ENCODE measurements around the gene OTULIN. TPM values are rescaled to one million over a fixed set of nuclear protein-coding genes. Genes with fewer than 3 reads are reported as not detected.

The OTULIN gene
- total RNA-seq, 4 donors from 2014 or later = 44.8 to 155 (median 62.5) TPM

DNA sequence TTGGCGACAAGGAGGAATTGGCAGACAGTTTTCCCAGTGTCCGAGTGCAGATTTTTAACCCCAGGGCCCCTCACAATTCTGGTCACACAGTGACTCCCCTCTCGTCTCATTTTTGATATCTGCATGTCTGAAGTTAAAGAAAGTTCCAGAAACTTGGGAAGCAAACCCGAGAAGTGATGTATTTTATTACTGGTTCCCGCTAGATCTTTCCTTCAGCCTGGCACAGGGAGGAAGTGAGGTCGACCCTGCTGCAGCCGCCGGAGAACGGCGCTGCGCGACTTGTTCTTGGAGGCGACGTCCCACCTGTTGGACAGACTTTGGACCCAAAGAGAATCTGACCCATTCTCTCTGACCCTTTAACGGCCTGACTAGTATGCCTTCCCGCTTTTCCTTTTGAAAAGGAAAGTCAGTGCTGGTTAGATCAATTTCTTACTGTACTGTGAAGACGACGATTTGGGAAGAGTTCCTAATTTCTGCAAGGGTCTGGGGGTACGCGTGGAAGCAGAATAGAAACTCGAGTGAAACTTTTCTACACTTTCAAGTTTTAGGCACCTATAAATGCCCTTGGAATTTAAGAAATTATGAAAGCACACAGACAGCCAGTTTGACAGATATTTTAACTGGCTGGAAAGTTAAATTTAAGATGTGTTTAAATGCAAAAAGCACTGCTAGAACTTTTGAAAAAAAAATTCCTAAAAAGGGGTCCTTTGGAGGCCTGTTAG, 744 bp downstream of the OTULIN start:
- no peak for TF ChIP-seq EP300 (IDR thresholded peaks at IDR 0.05)
- Histone ChIP-seq H3K27me3 (no peaks in the 10 kb centered on the region), H3K27ac (peak overlapping the region; percentile 97), H3K4me1 (peaks cover 67% of the 10 kb centered on the region), H3K36me3 (no peaks in the 10 kb centered on the region), H3K4me3 (peak overlapping the region; percentile 87), H3K9me3 (no peaks in the 10 kb centered on the region)
- WGBS = under 1% methylated on average over 21 of the region's 21 CpGs
- no peak for DNase-seq (ENCODE audit: low spot score in 2 of 2)

DNA sequence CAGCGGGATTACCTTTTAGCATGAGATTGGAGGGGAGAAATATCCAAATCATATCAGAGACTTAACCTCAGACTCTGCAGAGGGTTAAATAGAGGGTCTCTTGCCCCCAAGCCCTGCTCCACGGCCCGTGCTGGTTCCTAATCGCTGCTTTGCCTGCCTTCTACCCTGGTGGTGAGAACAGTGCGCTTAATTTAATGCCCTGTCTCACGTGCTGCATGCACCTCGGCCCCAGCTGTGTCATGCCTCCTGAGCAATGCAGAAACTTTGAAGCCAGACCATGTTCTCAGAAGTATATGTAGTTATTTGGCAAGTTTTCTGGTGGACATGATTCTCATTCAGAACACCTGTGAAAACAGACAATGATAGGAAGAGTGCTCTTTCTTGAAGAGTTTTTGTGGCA, 1.4 kb downstream of the OTULIN start:
- Histone ChIP-seq H3K4me1 (peaks cover 69% of the 10 kb centered on the region), H3K4me3 (peak overlapping the region; percentile 87), H3K27me3 (no peaks in the 10 kb centered on the region), H3K9me3 (no peaks in the 10 kb centered on the region), H3K27ac (peak overlapping the region; percentile 45), H3K36me3 (no peaks in the 10 kb centered on the region)
- TF ChIP-seq POLR2A (IDR thresholded peaks at IDR 0.05) = no peak
- TF ChIP-seq, protein P1, sequence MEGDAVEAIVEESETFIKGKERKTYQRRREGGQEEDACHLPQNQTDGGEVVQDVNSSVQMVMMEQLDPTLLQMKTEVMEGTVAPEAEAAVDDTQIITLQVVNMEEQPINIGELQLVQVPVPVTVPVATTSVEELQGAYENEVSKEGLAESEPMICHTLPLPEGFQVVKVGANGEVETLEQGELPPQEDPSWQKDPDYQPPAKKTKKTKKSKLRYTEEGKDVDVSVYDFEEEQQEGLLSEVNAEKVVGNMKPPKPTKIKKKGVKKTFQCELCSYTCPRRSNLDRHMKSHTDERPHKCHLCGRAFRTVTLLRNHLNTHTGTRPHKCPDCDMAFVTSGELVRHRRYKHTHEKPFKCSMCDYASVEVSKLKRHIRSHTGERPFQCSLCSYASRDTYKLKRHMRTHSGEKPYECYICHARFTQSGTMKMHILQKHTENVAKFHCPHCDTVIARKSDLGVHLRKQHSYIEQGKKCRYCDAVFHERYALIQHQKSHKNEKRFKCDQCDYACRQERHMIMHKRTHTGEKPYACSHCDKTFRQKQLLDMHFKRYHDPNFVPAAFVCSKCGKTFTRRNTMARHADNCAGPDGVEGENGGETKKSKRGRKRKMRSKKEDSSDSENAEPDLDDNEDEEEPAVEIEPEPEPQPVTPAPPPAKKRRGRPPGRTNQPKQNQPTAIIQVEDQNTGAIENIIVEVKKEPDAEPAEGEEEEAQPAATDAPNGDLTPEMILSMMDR (IDR thresholded peaks at IDR 0.05) = peak; percentile 13 to 24
- WGBS = 10% methylated on average over 7 of the region's 7 CpGs
- no peak for DNase-seq (ENCODE audit: low spot score in 2 of 2)

DNA sequence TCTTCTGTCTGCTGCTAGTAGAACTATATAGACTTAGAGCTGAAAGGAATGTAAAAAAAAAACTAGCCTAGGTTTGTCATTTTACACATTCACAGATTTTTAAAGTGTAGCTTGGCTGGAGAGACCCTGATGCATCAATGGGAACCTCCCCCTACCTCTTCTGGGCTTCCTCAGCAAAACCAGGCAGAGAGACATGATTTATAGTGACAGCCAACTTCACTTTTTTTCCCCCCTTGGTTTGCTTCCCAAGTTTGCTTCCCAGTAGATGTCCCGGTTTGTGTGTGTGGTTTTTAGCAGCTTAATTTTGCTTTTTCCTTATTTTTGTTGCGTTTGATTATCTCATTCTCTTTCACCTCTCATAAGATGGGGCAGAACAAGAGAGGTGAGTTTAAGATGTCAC, 1.8 kb downstream of the OTULIN start:
- H3K4me3 ChIP-seq = peak overlapping the region; percentile 87
- 32% methylated on average over 2 of the region's 2 CpGs for WGBS
- peaks cover 71% of the 10 kb centered on the region for H3K4me1 ChIP-seq
- no peak overlapping the region for H3K27ac ChIP-seq
- DNase-seq (ENCODE audit: low spot score in 2 of 2) = no peak
- TF ChIP-seq POLR2A (IDR thresholded peaks at IDR 0.05) (no peak), EP300 (IDR thresholded peaks at IDR 0.05) (no peak), POLR2AphosphoS5 (IDR thresholded peaks at IDR 0.05) (no peak)
- TF ChIP-seq, protein P1 (IDR thresholded peaks at IDR 0.05) = no peak
- H3K36me3 ChIP-seq = no peaks in the 10 kb centered on the region
- H3K27me3 ChIP-seq = no peaks in the 10 kb centered on the region
- H3K9me3 ChIP-seq = no peaks in the 10 kb centered on the region

DNA sequence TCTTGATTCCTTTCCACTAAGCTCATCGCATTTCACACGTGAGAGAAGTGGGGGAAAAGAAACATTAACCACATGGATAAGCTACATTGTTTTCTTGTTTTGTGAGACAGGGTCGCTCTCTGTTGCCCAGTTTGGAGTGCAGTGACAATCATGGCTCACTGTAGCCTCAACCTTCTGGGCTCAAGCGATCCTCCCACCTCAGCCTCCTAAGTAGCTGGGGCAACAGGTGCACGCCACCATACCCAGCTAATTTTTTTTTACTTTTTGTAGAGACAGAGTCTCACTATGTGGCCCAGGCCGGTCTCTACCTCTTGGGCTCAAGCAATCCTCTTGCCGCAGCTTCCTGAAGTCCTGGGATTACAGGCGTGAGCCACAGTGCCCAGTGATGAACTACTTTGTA, 2.8 kb downstream of the OTULIN start:
- TF ChIP-seq, protein P1 (IDR thresholded peaks at IDR 0.05) = no peak
- TF ChIP-seq POLR2A (IDR thresholded peaks at IDR 0.05) (no peak), EP300 (IDR thresholded peaks at IDR 0.05) (no peak), POLR2AphosphoS5 (IDR thresholded peaks at IDR 0.05) (no peak)
- H3K4me1 ChIP-seq = peaks cover 80% of the 10 kb centered on the region
- no peak for DNase-seq (ENCODE audit: low spot score in 2 of 2)

DNA sequence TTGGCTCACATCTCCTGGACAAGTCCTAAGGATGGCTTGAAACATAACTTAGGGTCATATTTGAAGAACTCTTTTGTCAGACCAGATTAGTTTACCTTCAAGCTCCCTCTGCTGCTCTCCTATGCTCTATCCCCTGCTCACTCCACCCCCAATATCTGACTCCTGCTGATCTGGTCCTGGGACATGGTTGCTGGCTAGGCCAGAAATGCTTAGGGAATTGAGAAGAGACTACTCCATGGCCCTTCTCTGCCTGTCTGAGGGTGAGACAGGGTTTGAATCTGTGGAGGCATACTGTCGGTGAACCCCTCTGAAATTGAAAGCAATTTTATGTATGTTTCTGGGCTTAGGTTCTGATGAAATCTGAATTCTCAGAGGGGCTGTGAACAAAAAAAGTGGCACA, 3.3 kb downstream of the OTULIN start:
- no peak for DNase-seq (ENCODE audit: low spot score in 2 of 2)
- TF ChIP-seq, protein P1 (IDR thresholded peaks at IDR 0.05) = no peak
- TF ChIP-seq POLR2A (IDR thresholded peaks at IDR 0.05) (no peak), POLR2AphosphoS5 (IDR thresholded peaks at IDR 0.05) (no peak), EP300 (IDR thresholded peaks at IDR 0.05) (no peak)
- Histone ChIP-seq H3K27me3 (no peaks in the 10 kb centered on the region), H3K36me3 (no peaks in the 10 kb centered on the region), H3K4me1 (peaks cover 83% of the 10 kb centered on the region), H3K9me3 (no peaks in the 10 kb centered on the region), H3K4me3 (no peak overlapping the region), H3K27ac (no peak overlapping the region)
- WGBS = 80% methylated on average over 1 of the region's 1 CpG

More for the DNA sequence above, 2.8 kb downstream of the OTULIN start:
- Histone ChIP-seq H3K36me3 (no peaks in the 10 kb centered on the region), H3K4me3 (peak overlapping the region; percentile 87), H3K27me3 (no peaks in the 10 kb centered on the region), H3K27ac (no peak overlapping the region), H3K9me3 (no peaks in the 10 kb centered on the region)
- WGBS = 81% methylated on average over 8 of the region's 8 CpGs
